Right atrium auricular region (tissue), 2 donors: ENCODE data around the gene TRIM34. TPM values are rescaled to one million over a fixed set of nuclear protein-coding genes. Genes with fewer than 3 reads are reported as not detected.
"Not testable (repeated sequence)": the region's sequence is repeated elsewhere in the genome, so short reads cannot be mapped to it uniquely, and the experiment has no call there.

Experiments used
- DNase-seq: peaks from one replicate; pipeline ENCODE4 v3.0.0-alpha.2; 2019; ENCODE audit warnings: low spot score
- H3K27ac ChIP-seq, 2 donors: fragments of 200-600 bp; sonication (generic); 1 replicate in 1 of 2; 2 replicates in 1 of 2; pipeline ENCODE4 v1.5.1; 2016 to 2019
- H3K27me3 ChIP-seq, 2 donors: fragments of 200-600 bp; sonication (generic); one replicate each; pipeline versions ENCODE4 v1.5.1 to v1.6.0; 2017 to 2019
- H3K36me3 ChIP-seq: fragments of 200-600 bp; sonication (generic); one replicate; pipeline ENCODE4 v1.5.1; 2016
- H3K4me1 ChIP-seq, 2 donors: fragments of 200-600 bp; sonication (generic); one replicate each; pipeline versions ENCODE4 v1.5.1 to v1.6.0; 2017 to 2019
- H3K4me3 ChIP-seq, 2 donors: fragments of 200-600 bp; sonication (generic); 1 replicate in 1 of 2; 2 replicates in 1 of 2; pipeline ENCODE4 v1.5.1; 2017 to 2019; ENCODE audit warnings: mild to moderate bottlenecking in 1 of 2, moderate library complexity in 1 of 2
- H3K9me3 ChIP-seq, 2 donors: fragments of 200-600 bp; sonication (generic); one replicate each; pipeline ENCODE4 v1.5.1; 2019
- CTCF ChIP-seq, 2 donors: fragments of 200-600 bp; sonication (generic); IDR thresholded peaks; one replicate each; pipeline ENCODE4 v1.5.1; 2019; ENCODE audit warnings: antibody characterized with exemption in 2 of 2
- total RNA-seq, 2 donors: library from RNA; depleted of rRNA; stranded (reverse); fragments of >200 nt; gene quantifications; one replicate each; pipeline ENCODE4 v1.1.0, GENCODE V29; 2016

The TRIM34 gene
- total RNA-seq, 2 donors from 2014 or later, result 1.4 to 3.8 TPM

GRCh38 chr11:5690736-5691135, 65.9 kb downstream of the TRIM34 start:
- peaks cover 0 to 12% of the 10 kb centered on the region in 2 donors for H3K4me1 ChIP-seq
- H3K27me3 ChIP-seq, result no peaks in the 10 kb centered on the region
- no peaks in the 10 kb centered on the region for H3K9me3 ChIP-seq
- peak overlapping the region; percentile 27 to 46 for H3K4me3 ChIP-seq
- H3K36me3 ChIP-seq, result no peaks in the 10 kb centered on the region
- no peak for TF ChIP-seq CTCF (IDR thresholded peaks at IDR 0.05)
- no peak for DNase-seq
- H3K27ac ChIP-seq, result peak overlapping the region; percentile 86 to 87

- not testable (repeated sequence) for H3K36me3 ChIP-seq, H3K9me3 ChIP-seq, H3K27me3 ChIP-seq, DNase-seq
- peak overlapping the region; percentile 86 to 87 for H3K27ac ChIP-seq
- H3K4me1 ChIP-seq, result peaks cover 0 to 12% of the 10 kb centered on the region in 2 donors
- H3K4me3 ChIP-seq, result peak overlapping the region; percentile 27 to 46
Observed at GRCh38 chr11:5691238-5691963, 66.6 kb downstream of the TRIM34 start.

- peak overlapping the region; percentile 27 to 46 for H3K4me3 ChIP-seq
- no peaks in the 10 kb centered on the region for H3K9me3 ChIP-seq
- peaks cover 0 to 12% of the 10 kb centered on the region in 2 donors for H3K4me1 ChIP-seq
- peak overlapping the region in 1 of 2 donors; percentile 16 for H3K27ac ChIP-seq
- H3K27me3 ChIP-seq, result no peaks in the 10 kb centered on the region
- H3K36me3 ChIP-seq, result peaks cover under 1% of the 10 kb centered on the region
- DNase-seq, result no peak
- no peak for TF ChIP-seq CTCF (IDR thresholded peaks at IDR 0.05)
Observed at GRCh38 chr11:5691964-5692361, 67.2 kb downstream of the TRIM34 start.

Other genes with a start within 250 kb of the TRIM34 start
- not detected for gene OR51M1, start 241.2 kb upstream of the TRIM34 start, total RNA-seq
- gene OR51Q1, start 202.9 kb upstream of the TRIM34 start, total RNA-seq, result not detected
- gene OR51I1, start 183.5 kb upstream of the TRIM34 start, total RNA-seq, result not detected
- not detected for gene OR51I2, start 175.7 kb upstream of the TRIM34 start, total RNA-seq
- gene OR52D1, start 136.3 kb upstream of the TRIM34 start, total RNA-seq, result not detected
- not detected for gene UBQLN3, start 115.0 kb upstream of the TRIM34 start, total RNA-seq
- under 1 TPM in 1 of 2 donors, not detected in 1; 0.30 TPM for gene UBQLNL, start 108.3 kb upstream of the TRIM34 start, total RNA-seq
- gene OR52H1, start 76.5 kb upstream of the TRIM34 start, total RNA-seq, result not detected
- not detected for gene OR52B6, start 44.1 kb upstream of the TRIM34 start, total RNA-seq
- 1 to 10 TPM; 1.3 TPM for gene TRIM6, start 28.4 kb upstream of the TRIM34 start, total RNA-seq
- gene TRIM5, start 60.1 kb downstream of the TRIM34 start, total RNA-seq, result 10 to 100 TPM in 1 of 2 donors, 1 to 10 TPM in 1; 7.9 to 10.0 TPM
- 10 to 100 TPM in 1 of 2 donors, 1 to 10 TPM in 1; 7.6 to 12.8 TPM for gene TRIM22, start 64.8 kb downstream of the TRIM34 start, total RNA-seq
- not detected for gene OR56B1, start 111.4 kb downstream of the TRIM34 start, total RNA-seq
- not detected for gene OR52N4, start 129.2 kb downstream of the TRIM34 start, total RNA-seq
- gene OR52N5, start 158.4 kb downstream of the TRIM34 start, total RNA-seq, result not detected
- not detected for gene OR52N1, start 166.3 kb downstream of the TRIM34 start, total RNA-seq
- gene OR52N2, start 183.9 kb downstream of the TRIM34 start, total RNA-seq, result not detected
- not detected for gene OR52E6, start 216.9 kb downstream of the TRIM34 start, total RNA-seq
- gene OR52E8, start 232.7 kb downstream of the TRIM34 start, total RNA-seq, result not detected